Calu3 (cell line): ENCODE results near the gene KAZN. TPM values are rescaled to one million over a fixed set of nuclear protein-coding genes. Genes with fewer than 3 reads are reported as not detected.

Experiments
- BruUV-seq: library from RNA; stranded (reverse); fragments of 400-500 nt; replicated peaks from 2 replicates; lab custom pipeline; 2021; lab: Mats Ljungman, UMichigan
- CTCF ChIA-PET: fragments of 300-600 bp; sonication (Branson Sonifier 250); formaldehyde crosslinking; loops from one replicate; lab custom pipeline; 2022; ENCODE audit warnings: antibody characterized with exemption; lab: Charles Lee
- DNase-seq: peaks from one replicate; pipeline ENCODE4 v3.0.0; 2022
- H3K27ac Mint-ChIP-seq: one replicate; pipeline ENCODE4 v1.8.0; 2022; ENCODE audit warnings: mixed read lengths; ENCODE audit not compliant: unreplicated experiment
- H3K27me3 Mint-ChIP-seq: one replicate; pipeline ENCODE4 v1.8.0; 2022; ENCODE audit warnings: mixed read lengths; ENCODE audit not compliant: unreplicated experiment
- H3K36me3 Mint-ChIP-seq: one replicate; pipeline ENCODE4 v1.8.0; 2022; ENCODE audit warnings: mild to moderate bottlenecking, moderate library complexity, mixed read lengths; ENCODE audit not compliant: insufficient read depth, unreplicated experiment
- H3K4me1 Mint-ChIP-seq: one replicate; pipeline ENCODE4 v1.8.0; 2022; ENCODE audit warnings: mild to moderate bottlenecking, low read depth, mixed read lengths; ENCODE audit not compliant: unreplicated experiment
- H3K4me3 Mint-ChIP-seq: one replicate; pipeline ENCODE4 v1.8.0; 2022; ENCODE audit warnings: mild to moderate bottlenecking, low read depth, moderate library complexity, mixed read lengths; ENCODE audit not compliant: unreplicated experiment
- H3K9me3 Mint-ChIP-seq: one replicate; pipeline ENCODE4 v1.8.0; 2022; ENCODE audit warnings: low read depth, mixed read lengths; ENCODE audit not compliant: unreplicated experiment
- CTCF ChIP-seq: fragments of 200-600 bp; IDR thresholded peaks from one replicate; pipeline ENCODE4 v1.8.0; 2022; ENCODE audit warnings: antibody characterized with exemption; ENCODE audit not compliant: unreplicated experiment
- intact Hi-C: fragments of 100-400 bp; cut with micrococcal nuclease; formaldehyde crosslinking; loops from one replicate; pipeline ENCODE4 v1.10.0; 2022; ENCODE audit not compliant: unreplicated experiment
- total RNA-seq: library from RNA; stranded (reverse); gene quantifications from 2 replicates; pipeline ENCODE4 v1.2.3, GENCODE V29; 2022

The KAZN gene
- total RNA-seq, 1 experiment from 2014 or later = 3.6 TPM

GRCh38 chr1:15116966-15117365 lies 518.5 kb downstream of the KAZN start:
- no peaks in the 10 kb centered on the region for H3K9me3 Mint-ChIP-seq
- H3K4me1 Mint-ChIP-seq = no peaks in the 10 kb centered on the region
- H3K4me3 Mint-ChIP-seq = no peak overlapping the region
- BruUV-seq = no TSS peak
- CTCF ChIA-PET = interaction anchor here (0.6 kb wide), 1 partner anchor 68 kb away, joined by 3 read pairs; no protein-coding TSS in a partner anchor
- TF ChIP-seq CTCF = no peak
- no peaks in the 10 kb centered on the region for H3K36me3 Mint-ChIP-seq
- H3K27ac Mint-ChIP-seq = no peak overlapping the region
- no peaks in the 10 kb centered on the region for H3K27me3 Mint-ChIP-seq
- intact Hi-C loops = no loop called here
- no peak for DNase-seq

GRCh38 chr1:15117671-15118325 lies 519.3 kb downstream of the KAZN start:
- Mint-ChIP-seq H3K9me3 (no peaks in the 10 kb centered on the region), H3K4me1 (no peaks in the 10 kb centered on the region), H3K27me3 (no peaks in the 10 kb centered on the region), H3K4me3 (no peak overlapping the region), H3K27ac (no peak overlapping the region), H3K36me3 (no peaks in the 10 kb centered on the region)
- TF ChIP-seq CTCF = no peak
- CTCF ChIA-PET = no interaction called here
- intact Hi-C loops = no loop called here
- DNase-seq = no peak
- no TSS peak for BruUV-seq

- H3K36me3 Mint-ChIP-seq = no peaks in the 10 kb centered on the region
- H3K27ac Mint-ChIP-seq = no peak overlapping the region
- BruUV-seq = no TSS peak
- no peaks in the 10 kb centered on the region for H3K9me3 Mint-ChIP-seq
- no peak for DNase-seq
- CTCF ChIA-PET = no interaction called here
- no peaks in the 10 kb centered on the region for H3K27me3 Mint-ChIP-seq
- no peak overlapping the region for H3K4me3 Mint-ChIP-seq
- intact Hi-C loops = no loop called here
- TF ChIP-seq CTCF = no peak
- H3K4me1 Mint-ChIP-seq = no peaks in the 10 kb centered on the region
Measured at GRCh38 chr1:15118579-15118978, 520.1 kb downstream of the KAZN start.

- no peaks in the 10 kb centered on the region for H3K9me3 Mint-ChIP-seq
- intact Hi-C loops = no loop called here
- H3K4me3 Mint-ChIP-seq = no peak overlapping the region
- H3K36me3 Mint-ChIP-seq = no peaks in the 10 kb centered on the region
- DNase-seq = no peak
- no peak for TF ChIP-seq CTCF
- CTCF ChIA-PET = no interaction called here
- H3K4me1 Mint-ChIP-seq = no peaks in the 10 kb centered on the region
- no peak overlapping the region for H3K27ac Mint-ChIP-seq
- no TSS peak for BruUV-seq
- no peaks in the 10 kb centered on the region for H3K27me3 Mint-ChIP-seq
Measured at GRCh38 chr1:15120251-15120945, 521.9 kb downstream of the KAZN start.
